Activated CD8-positive, alpha-beta T cell treated with anti-CD3 and anti-CD28 coated beads, Interleukin-2, amount 10 ng/mL, durations not matched to agents 7 days and 5 days (primary cell): ENCODE measurements around the gene FIP1L1. TPM values are rescaled to one million over a fixed set of nuclear protein-coding genes. Genes with fewer than 3 reads are reported as not detected.
"Not testable (repeated sequence)": the region's sequence is repeated elsewhere in the genome, so short reads cannot be mapped to it uniquely, and the experiment has no call there.

ENCODE experiments used
- ATAC-seq: fragments of 150-1000 bp; cut with Tn5 transposase; one replicate; pipeline ENCODE4 v1.10.0; 2021; ENCODE audit warnings: moderate library complexity
- CTCF ChIA-PET: fragments of 350-600 bp; sonication (Branson Sonifier 250); formaldehyde crosslinking; loops from one replicate; lab custom pipeline; 2021; ENCODE audit warnings: antibody characterized with exemption; lab: Charles Lee
- POLR2A ChIA-PET: fragments of 350-600 bp; sonication (Branson Sonifier 250); formaldehyde crosslinking; loops from one replicate; lab custom pipeline; 2021; ENCODE audit warnings: antibody characterized with exemption; lab: Charles Lee
- DNase-seq: peaks from one replicate; pipeline ENCODE4 v3.0.0-alpha.2; 2020
- H3K27ac Mint-ChIP-seq: one replicate; pipeline ENCODE4 v1.8.0; 2021; ENCODE audit warnings: mild to moderate bottlenecking, mixed read lengths
- H3K27me3 Mint-ChIP-seq: one replicate; pipeline ENCODE4 v1.8.0; 2021; ENCODE audit warnings: low read depth, mixed read lengths
- H3K36me3 Mint-ChIP-seq: one replicate; pipeline ENCODE4 v1.8.0; 2021; ENCODE audit warnings: low read depth, mixed read lengths
- H3K4me1 Mint-ChIP-seq: one replicate; pipeline ENCODE4 v1.8.0; 2021; ENCODE audit warnings: low read depth, mixed read lengths
- H3K4me3 Mint-ChIP-seq: one replicate; pipeline ENCODE4 v1.8.0; 2021; ENCODE audit warnings: mild to moderate bottlenecking, mixed read lengths
- H3K9me3 Mint-ChIP-seq: one replicate; pipeline ENCODE4 v1.8.0; 2022; ENCODE audit warnings: mixed read lengths; ENCODE audit not compliant: insufficient read depth
- total RNA-seq, 2 experiments: library from RNA; stranded (reverse); gene quantifications; one replicate each; pipeline ENCODE4 v1.2.3, GENCODE V29; 2021

FIP1L1 gene
- total RNA-seq, 2 experiments from 2014 or later = 70.9 to 72.9 TPM

- no peak for DNase-seq
- POLR2A ChIA-PET = no interaction called here
- CTCF ChIA-PET = no interaction called here
- no peak for ATAC-seq
- Mint-ChIP-seq H3K27me3 (peaks cover under 1% of the 10 kb centered on the region), H3K9me3 (no peaks in the 10 kb centered on the region), H3K4me1 (peaks cover 37% of the 10 kb centered on the region), H3K27ac (no peak overlapping the region), H3K4me3 (no peak overlapping the region), H3K36me3 (peaks cover 31% of the 10 kb centered on the region)
Measured at GRCh38 chr4:53380221-53380620, 2.8 kb downstream of the FIP1L1 start.

DNA sequence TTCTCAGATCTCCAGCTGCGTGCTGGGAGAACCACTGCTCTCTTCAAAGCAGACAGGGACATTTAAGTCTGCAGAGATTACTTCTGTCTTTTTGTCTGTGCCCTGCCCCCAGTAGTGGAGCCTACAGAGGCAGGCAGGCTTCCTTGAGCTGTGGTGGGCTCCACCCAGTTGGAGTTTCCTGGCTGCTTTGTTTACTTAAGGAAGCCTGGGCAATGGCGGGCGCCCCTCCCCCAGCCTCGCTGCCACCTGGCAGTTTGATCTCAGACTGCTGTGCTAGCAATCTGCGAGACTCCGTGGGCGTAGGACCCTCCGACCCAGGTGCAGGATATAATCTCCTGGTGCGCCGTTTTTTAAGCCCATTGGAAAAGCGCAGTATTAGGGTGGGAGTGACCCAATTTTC lies 32.0 kb downstream of the FIP1L1 start:
- H3K9me3 Mint-ChIP-seq, H3K27me3 Mint-ChIP-seq, POLR2A ChIA-PET, H3K27ac Mint-ChIP-seq, H3K4me3 Mint-ChIP-seq, ATAC-seq, CTCF ChIA-PET, DNase-seq: not testable (repeated sequence)
- Mint-ChIP-seq H3K36me3 (peaks cover 48% of the 10 kb centered on the region), H3K4me1 (peaks cover 21% of the 10 kb centered on the region)

GRCh38 chr4:53419208-53419607 lies 41.8 kb downstream of the FIP1L1 start:
- Mint-ChIP-seq H3K36me3 (peaks cover 20% of the 10 kb centered on the region), H3K4me1 (no peaks in the 10 kb centered on the region), H3K9me3 (no peaks in the 10 kb centered on the region), H3K27me3 (no peaks in the 10 kb centered on the region), H3K27ac (no peak overlapping the region), H3K4me3 (no peak overlapping the region)
- POLR2A ChIA-PET = no interaction called here
- CTCF ChIA-PET = interaction anchor here (0.8 kb wide), 1 partner anchor 12 kb away, joined by 3 read pairs; no protein-coding TSS in a partner anchor
- ATAC-seq = no peak
- DNase-seq = no peak

- Mint-ChIP-seq H3K4me3 (no peak overlapping the region), H3K9me3 (no peaks in the 10 kb centered on the region), H3K27me3 (no peaks in the 10 kb centered on the region), H3K36me3 (peaks cover 15% of the 10 kb centered on the region), H3K4me1 (no peaks in the 10 kb centered on the region), H3K27ac (no peak overlapping the region)
- POLR2A ChIA-PET = no interaction called here
- ATAC-seq = no peak
- CTCF ChIA-PET = no interaction called here
- no peak for DNase-seq
Measured at GRCh38 chr4:53421791-53422190, 44.4 kb downstream of the FIP1L1 start.

- ATAC-seq (no peak), DNase-seq (no peak)
- Mint-ChIP-seq H3K36me3 (peaks cover 15% of the 10 kb centered on the region), H3K4me3 (no peak overlapping the region), H3K4me1 (no peaks in the 10 kb centered on the region), H3K27me3 (no peaks in the 10 kb centered on the region), H3K9me3 (no peaks in the 10 kb centered on the region), H3K27ac (no peak overlapping the region)
- CTCF ChIA-PET = no interaction called here
- POLR2A ChIA-PET = no interaction called here
Measured at GRCh38 chr4:53422367-53422766, 44.9 kb downstream of the FIP1L1 start.

DNA sequence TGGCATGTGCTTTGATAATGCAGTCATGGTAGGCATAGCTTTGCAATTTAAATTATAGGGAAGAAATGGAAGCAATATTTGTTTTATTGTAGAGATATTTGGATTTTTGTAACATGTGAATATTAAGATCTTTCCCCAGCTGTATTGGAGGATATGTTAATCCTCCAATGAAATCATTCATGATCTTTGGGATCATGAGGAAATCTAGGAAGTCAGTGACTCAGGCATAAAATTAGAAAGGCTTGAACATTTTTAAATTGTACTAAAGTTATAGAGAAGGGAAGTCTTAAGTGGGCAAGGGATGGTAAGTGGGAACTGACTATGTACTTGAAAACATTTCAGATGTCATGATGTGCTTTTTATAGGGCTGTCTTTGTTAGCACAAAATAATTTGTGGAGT lies 46.8 kb downstream of the FIP1L1 start:
- Mint-ChIP-seq H3K27me3 (no peaks in the 10 kb centered on the region), H3K36me3 (peaks cover 20% of the 10 kb centered on the region), H3K9me3 (no peaks in the 10 kb centered on the region), H3K4me1 (no peaks in the 10 kb centered on the region), H3K27ac (no peak overlapping the region), H3K4me3 (no peak overlapping the region)
- POLR2A ChIA-PET = no interaction called here
- ATAC-seq = no peak
- no peak for DNase-seq
- CTCF ChIA-PET = no interaction called here

DNA sequence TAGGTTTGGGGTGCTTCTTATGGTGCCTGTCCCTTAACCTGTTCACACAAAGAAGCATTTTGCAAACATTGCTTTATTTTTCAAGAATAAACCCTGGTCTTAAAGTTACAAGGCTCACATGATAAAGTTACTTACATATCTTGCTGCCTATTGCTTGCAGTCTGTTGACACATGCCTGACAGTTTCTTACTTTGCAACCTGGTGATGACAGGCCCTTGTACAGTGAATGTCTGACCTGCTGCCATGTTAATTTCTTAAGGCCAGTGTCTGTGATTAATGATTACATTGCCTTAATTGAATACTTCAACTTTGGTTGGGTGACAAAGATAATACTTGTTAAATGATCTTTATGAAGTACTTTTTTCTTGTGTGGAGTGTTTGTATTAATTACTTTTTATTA lies 49.9 kb downstream of the FIP1L1 start:
- H3K4me1 Mint-ChIP-seq = peaks cover 13% of the 10 kb centered on the region
- no peaks in the 10 kb centered on the region for H3K27me3 Mint-ChIP-seq
- POLR2A ChIA-PET = no interaction called here
- no peak overlapping the region for H3K4me3 Mint-ChIP-seq
- no peak for ATAC-seq
- H3K9me3 Mint-ChIP-seq = no peaks in the 10 kb centered on the region
- DNase-seq = no peak
- peaks cover 33% of the 10 kb centered on the region for H3K36me3 Mint-ChIP-seq
- CTCF ChIA-PET = no interaction called here
- no peak overlapping the region for H3K27ac Mint-ChIP-seq

DNA sequence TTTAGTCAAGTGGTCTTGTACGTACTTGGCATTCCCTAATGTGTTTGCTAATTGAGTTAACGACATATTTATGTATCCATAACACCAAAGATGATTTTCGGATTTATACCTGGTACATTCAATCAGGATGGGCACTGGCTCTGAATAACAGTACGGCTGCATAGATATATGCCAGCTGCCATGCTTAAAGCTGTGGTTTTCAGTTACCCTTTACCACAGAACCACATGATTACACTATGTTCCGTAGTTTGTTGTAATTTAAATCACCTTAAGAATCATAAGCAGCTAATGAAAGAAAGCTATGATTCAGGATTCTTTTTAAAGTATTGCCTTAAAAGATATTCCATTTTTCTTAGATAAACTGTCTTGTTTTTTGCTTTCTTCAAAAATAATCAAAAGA lies 53.6 kb downstream of the FIP1L1 start:
- peak; percentile 72 for ATAC-seq
- no peaks in the 10 kb centered on the region for H3K27me3 Mint-ChIP-seq
- ChIA-PET CTCF (interaction anchor here (1.0 kb wide), 1 partner anchor 12 kb away, joined by 3 read pairs; no protein-coding TSS in a partner anchor), POLR2A (no interaction called here)
- H3K4me1 Mint-ChIP-seq = peaks cover 13% of the 10 kb centered on the region
- no peak for DNase-seq
- no peak overlapping the region for H3K4me3 Mint-ChIP-seq
- H3K36me3 Mint-ChIP-seq = peaks cover 41% of the 10 kb centered on the region
- no peak overlapping the region for H3K27ac Mint-ChIP-seq
- no peaks in the 10 kb centered on the region for H3K9me3 Mint-ChIP-seq

- no peak for ATAC-seq
- Mint-ChIP-seq H3K9me3 (no peaks in the 10 kb centered on the region), H3K4me3 (no peak overlapping the region)
Measured at GRCh38 chr4:53432528-53433424, 55.3 kb downstream of the FIP1L1 start.

DNA sequence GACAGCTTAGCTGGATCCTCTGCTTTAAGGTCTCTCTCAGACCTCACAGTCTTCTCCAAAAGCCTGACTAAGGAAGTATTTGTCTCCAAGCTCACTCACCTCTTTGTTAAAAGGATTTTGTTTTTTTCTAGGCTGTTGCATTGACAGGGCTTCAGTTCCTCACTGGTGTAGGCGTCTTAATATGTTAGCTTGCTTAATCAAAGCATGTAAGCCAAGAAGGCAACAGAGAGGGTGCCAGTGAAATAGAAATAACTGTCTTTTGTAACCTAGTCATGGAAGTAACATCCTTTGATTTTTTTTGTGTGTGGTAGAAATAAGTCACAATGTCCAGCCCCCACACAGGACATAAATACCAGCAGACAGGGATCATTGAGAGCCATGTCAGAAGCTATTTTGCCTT lies 58.8 kb downstream of the FIP1L1 start:
- ChIA-PET POLR2A (no interaction called here), CTCF (interaction anchor here (1.1 to 1.5 kb wide), 2 partner anchors 9 to 59 kb away, joined by 3 read pairs; partner anchors contain the start of gene FIP1L1)
- H3K9me3 Mint-ChIP-seq = no peaks in the 10 kb centered on the region
- peaks cover 40% of the 10 kb centered on the region for H3K36me3 Mint-ChIP-seq
- H3K27me3 Mint-ChIP-seq = no peaks in the 10 kb centered on the region
- no peak for ATAC-seq
- H3K4me1 Mint-ChIP-seq = peaks cover 5% of the 10 kb centered on the region
- no peak for DNase-seq
- H3K4me3 Mint-ChIP-seq = no peak overlapping the region
- H3K27ac Mint-ChIP-seq = no peak overlapping the region

More at GRCh38 chr4:53432528-53433424, 55.3 kb downstream of the FIP1L1 start:
- no peak for DNase-seq
- ChIA-PET CTCF (no interaction called here), POLR2A (interaction anchor here (1.3 kb wide), 1 partner anchor 12 kb away, joined by 3 read pairs; no protein-coding TSS in a partner anchor)
- Mint-ChIP-seq H3K27me3 (no peaks in the 10 kb centered on the region), H3K27ac (no peak overlapping the region), H3K4me1 (peaks cover 13% of the 10 kb centered on the region), H3K36me3 (peaks cover 48% of the 10 kb centered on the region)

DNA sequence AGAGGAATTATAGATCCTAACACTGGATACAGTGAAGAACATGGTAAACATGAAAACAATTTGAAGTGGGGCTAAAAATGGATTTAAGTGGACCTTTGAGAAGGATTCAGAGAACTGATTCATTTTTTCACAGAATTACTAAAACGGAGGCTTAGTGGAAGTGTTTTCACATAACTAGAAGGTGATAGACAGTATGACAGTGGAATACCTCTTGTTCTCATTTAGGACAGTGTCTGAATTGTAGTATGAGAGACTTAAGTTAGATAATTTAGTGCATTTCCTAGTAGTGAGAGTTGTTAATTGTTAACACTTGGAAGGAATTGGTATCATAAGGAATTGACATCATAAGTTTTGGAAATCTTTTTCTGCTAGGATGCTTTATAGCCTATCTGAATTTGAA lies 64.1 kb downstream of the FIP1L1 start:
- no peak overlapping the region for H3K27ac Mint-ChIP-seq
- H3K4me1 Mint-ChIP-seq = no peaks in the 10 kb centered on the region
- CTCF ChIA-PET = no interaction called here
- H3K4me3 Mint-ChIP-seq = no peak overlapping the region
- POLR2A ChIA-PET = no interaction called here
- H3K27me3 Mint-ChIP-seq = no peaks in the 10 kb centered on the region
- DNase-seq (no peak), ATAC-seq (no peak)
- no peaks in the 10 kb centered on the region for H3K9me3 Mint-ChIP-seq
- peaks cover 66% of the 10 kb centered on the region for H3K36me3 Mint-ChIP-seq

GRCh38 chr4:53444954-53445353 lies 67.5 kb downstream of the FIP1L1 start:
- DNase-seq (no peak), ATAC-seq (no peak)
- Mint-ChIP-seq H3K4me1 (no peaks in the 10 kb centered on the region), H3K9me3 (no peaks in the 10 kb centered on the region), H3K4me3 (no peak overlapping the region), H3K27ac (no peak overlapping the region), H3K36me3 (peaks cover 58% of the 10 kb centered on the region), H3K27me3 (no peaks in the 10 kb centered on the region)
- CTCF ChIA-PET = interaction anchor here (1.5 kb wide), 2 partner anchors 9 to 18 kb away, joined by 3 read pairs; no protein-coding TSS in a partner anchor
- POLR2A ChIA-PET = interaction anchor here (0.7 kb wide), 1 partner anchor 12 kb away, joined by 3 read pairs; no protein-coding TSS in a partner anchor
